HL-60 (cell line): ENCODE data around the gene PAPOLA.

Experiments used
- CTCF ChIP-seq: IDR thresholded peaks from one replicate; pipeline ENCODE4 v1.5.1; 2011; ENCODE audit warnings: low read length, control low read depth, inconsistent platforms; ENCODE audit not compliant: insufficient read depth
- POLR2AphosphoS5 ChIP-seq: IDR thresholded peaks from 2 replicates; pipeline ENCODE4 v1.6.1; 2012; ENCODE audit warnings: low read depth

GRCh38 chr14:96502621-96503305 lies 581 bp downstream of the PAPOLA start:
- no peak for TF ChIP-seq CTCF
- TF ChIP-seq POLR2AphosphoS5: no peak
